SU-DHL-6 (cell line): ENCODE results near the gene MYL12A.

ENCODE experiments used
- CTCF ChIP-seq: fragments of 200-600 bp; sonication (generic); IDR thresholded peaks from one replicate; pipeline ENCODE4 v1.5.1; 2017; ENCODE audit warnings: antibody characterized with exemption, mild to moderate bottlenecking, low read length, moderate library complexity; ENCODE audit not compliant: insufficient read depth, poor library complexity, severe bottlenecking
- EZH2phosphoT487 ChIP-seq: fragments of 200-600 bp; sonication (generic), shearing (Covaris generic); conservative IDR thresholded peaks from 2 replicates; pipeline ENCODE4 v1.6.1; 2018; ENCODE audit warnings: mild to moderate bottlenecking, antibody characterized with exemption, low read length, moderate library complexity, mixed read lengths

DNA sequence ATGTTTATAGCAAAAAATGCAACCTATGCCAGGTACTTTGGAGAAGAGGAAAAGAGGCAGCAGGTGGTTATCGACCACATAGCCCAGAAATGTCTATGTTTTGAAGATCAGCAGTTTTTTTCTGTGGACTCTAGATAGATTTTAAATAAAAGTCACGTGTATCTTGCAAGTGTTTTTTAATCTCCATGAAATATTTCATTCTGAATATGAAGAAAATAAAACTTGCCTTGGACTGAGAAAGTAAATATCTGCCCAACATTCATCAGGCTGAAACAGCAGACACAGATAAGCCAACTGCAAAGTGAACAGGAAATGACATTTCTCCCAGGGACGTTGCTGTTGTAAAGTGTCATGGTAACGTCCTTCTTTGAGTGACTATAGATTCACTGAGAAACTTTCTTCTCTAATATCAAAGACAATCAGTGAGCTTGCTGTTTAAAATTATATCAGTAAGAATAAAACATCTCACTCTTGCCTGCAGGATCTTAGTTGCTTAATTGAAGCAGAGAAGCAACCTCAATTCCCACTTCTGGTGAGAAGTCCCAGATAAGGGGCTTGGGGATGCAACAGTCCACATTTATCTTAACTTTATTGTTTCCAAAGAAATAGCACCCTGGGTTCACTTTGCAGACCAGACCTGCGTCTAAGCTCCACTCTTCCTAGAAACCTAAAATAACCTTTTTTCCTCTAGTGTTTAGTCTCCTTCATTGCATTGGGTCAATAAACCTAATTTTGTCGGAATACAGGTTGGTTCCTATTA, 34.1 kb upstream of the MYL12A start:
- TF ChIP-seq CTCF, result no peak
- no peak for TF ChIP-seq EZH2phosphoT487
